Panc1 (cell line): ENCODE data around the gene TJP1.

Experiments used
- CTCF ChIP-seq: fragments of 450-650 bp; IDR thresholded peaks from 2 replicates; pipeline ENCODE4 v1.5.1; 2017; ENCODE audit warnings: mild to moderate bottlenecking
- POLR2AphosphoS5 ChIP-seq: IDR thresholded peaks from 2 replicates; pipeline ENCODE4 v1.6.1; 2012; ENCODE audit warnings: mild to moderate bottlenecking, low read depth, low read length, moderate library complexity
- TCF7L2 ChIP-seq: IDR thresholded peaks from 2 replicates; pipeline ENCODE4 v1.6.1; 2011; ENCODE audit warnings: mild to moderate bottlenecking, low read depth, low read length, inconsistent platforms
- TF ChIP-seq, protein P1 (sequence below), 2 experiments: IDR thresholded peaks; 2 replicates each; pipeline ENCODE4 v1.6.1; 2011 to 2012; ENCODE audit warnings: low read depth in 2 of 2, control low read depth in 1 of 2, low read length in 1 of 2, mild to moderate bottlenecking in 1 of 2, moderate library complexity in 1 of 2; ENCODE audit not compliant: insufficient read depth in 1 of 2

- TF ChIP-seq TCF7L2 = no peak
- TF ChIP-seq CTCF = no peak
- TF ChIP-seq, protein P1, sequence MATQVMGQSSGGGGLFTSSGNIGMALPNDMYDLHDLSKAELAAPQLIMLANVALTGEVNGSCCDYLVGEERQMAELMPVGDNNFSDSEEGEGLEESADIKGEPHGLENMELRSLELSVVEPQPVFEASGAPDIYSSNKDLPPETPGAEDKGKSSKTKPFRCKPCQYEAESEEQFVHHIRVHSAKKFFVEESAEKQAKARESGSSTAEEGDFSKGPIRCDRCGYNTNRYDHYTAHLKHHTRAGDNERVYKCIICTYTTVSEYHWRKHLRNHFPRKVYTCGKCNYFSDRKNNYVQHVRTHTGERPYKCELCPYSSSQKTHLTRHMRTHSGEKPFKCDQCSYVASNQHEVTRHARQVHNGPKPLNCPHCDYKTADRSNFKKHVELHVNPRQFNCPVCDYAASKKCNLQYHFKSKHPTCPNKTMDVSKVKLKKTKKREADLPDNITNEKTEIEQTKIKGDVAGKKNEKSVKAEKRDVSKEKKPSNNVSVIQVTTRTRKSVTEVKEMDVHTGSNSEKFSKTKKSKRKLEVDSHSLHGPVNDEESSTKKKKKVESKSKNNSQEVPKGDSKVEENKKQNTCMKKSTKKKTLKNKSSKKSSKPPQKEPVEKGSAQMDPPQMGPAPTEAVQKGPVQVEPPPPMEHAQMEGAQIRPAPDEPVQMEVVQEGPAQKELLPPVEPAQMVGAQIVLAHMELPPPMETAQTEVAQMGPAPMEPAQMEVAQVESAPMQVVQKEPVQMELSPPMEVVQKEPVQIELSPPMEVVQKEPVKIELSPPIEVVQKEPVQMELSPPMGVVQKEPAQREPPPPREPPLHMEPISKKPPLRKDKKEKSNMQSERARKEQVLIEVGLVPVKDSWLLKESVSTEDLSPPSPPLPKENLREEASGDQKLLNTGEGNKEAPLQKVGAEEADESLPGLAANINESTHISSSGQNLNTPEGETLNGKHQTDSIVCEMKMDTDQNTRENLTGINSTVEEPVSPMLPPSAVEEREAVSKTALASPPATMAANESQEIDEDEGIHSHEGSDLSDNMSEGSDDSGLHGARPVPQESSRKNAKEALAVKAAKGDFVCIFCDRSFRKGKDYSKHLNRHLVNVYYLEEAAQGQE (IDR thresholded peaks at IDR 0.05; ENCODE audit: insufficient read depth in 1 of 2, low read depth in 2 of 2, low read length in 1 of 2) = no peak
- TF ChIP-seq POLR2AphosphoS5 = no peak
Observed at GRCh38 chr15:29795610-29796009, 26.7 kb downstream of the TJP1 start.
